Stimulated activated CD4-positive, alpha-beta T cell treated with anti-CD3 and anti-CD28 coated beads, Interleukin-4, amount 100 ng/mL, for 1 hour (primary cell): ENCODE measurements around the gene STARD8.

Experiments used
- DNase-seq: peaks from one replicate; pipeline ENCODE4 v3.0.0-alpha.2; 2020

The STARD8 gene

GRCh38 chrX:68693481-68694434 is 46.3 kb downstream of the STARD8 start:
- DNase-seq = no peak

- no peak for DNase-seq
These were observed 47.2 kb downstream of the STARD8 start for GRCh38 chrX:68694435-68695205.

- DNase-seq = no peak
These were observed 47.9 kb downstream of the STARD8 start for GRCh38 chrX:68695206-68695845.

- no peak for DNase-seq
These were observed 49.0 kb downstream of the STARD8 start for GRCh38 chrX:68696267-68696990.

GRCh38 chrX:68697036-68697435 is 49.6 kb downstream of the STARD8 start:
- DNase-seq = no peak

GRCh38 chrX:68697465-68698125 is 50.1 kb downstream of the STARD8 start:
- no peak for DNase-seq

GRCh38 chrX:68698942-68699341 is 51.5 kb downstream of the STARD8 start:
- DNase-seq = no peak

- DNase-seq = no peak
These were observed 52.7 kb downstream of the STARD8 start for GRCh38 chrX:68699960-68700746.

- no peak for DNase-seq
These were observed 55.9 kb downstream of the STARD8 start for GRCh38 chrX:68703369-68703768.

- DNase-seq = no peak
These were observed 56.4 kb downstream of the STARD8 start for GRCh38 chrX:68703846-68704245.

GRCh38 chrX:68705986-68706385 is 58.5 kb downstream of the STARD8 start:
- no peak for DNase-seq

GRCh38 chrX:68708503-68709290 is 61.2 kb downstream of the STARD8 start:
- no peak for DNase-seq

GRCh38 chrX:68710870-68711576 is 63.6 kb downstream of the STARD8 start:
- DNase-seq = no peak

- no peak for DNase-seq
These were observed 64.4 kb downstream of the STARD8 start for GRCh38 chrX:68711845-68712244.

- DNase-seq = no peak
These were observed 67.4 kb downstream of the STARD8 start for GRCh38 chrX:68714856-68715255.

- DNase-seq = no peak
These were observed 69.7 kb downstream of the STARD8 start for GRCh38 chrX:68717196-68717595.

- no peak for DNase-seq
These were observed 70.4 kb downstream of the STARD8 start for GRCh38 chrX:68717663-68718442.

GRCh38 chrX:68718443-68718820 is 71.0 kb downstream of the STARD8 start:
- DNase-seq = no peak
